ENCODE data around the gene MYCBP.
"Not testable (repeated sequence)": the region's sequence is repeated elsewhere in the genome, so short reads cannot be mapped to it uniquely, and the experiment has no call there.

Gene MYCBP

DNA sequence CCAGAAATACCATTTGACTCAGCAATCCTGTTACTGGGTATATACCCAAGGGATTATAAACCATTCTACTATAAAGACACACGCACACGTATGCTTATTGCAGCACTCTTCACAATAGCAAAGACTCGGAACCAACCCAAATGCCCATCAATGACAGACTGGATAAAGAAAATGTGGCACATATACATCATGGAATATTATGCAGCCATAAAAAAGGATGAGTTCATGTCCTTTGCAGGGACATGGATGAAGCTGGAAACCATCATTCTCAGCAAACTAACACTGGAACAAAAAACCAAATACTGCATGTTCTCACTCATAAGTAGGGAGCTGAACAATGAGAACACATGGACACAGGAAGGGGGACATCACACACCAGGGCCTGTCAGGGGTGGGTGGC lies 28.1 kb downstream of the MYCBP start:
- H3K27ac ChIP-seq (ENCODE audit: low read depth in 2 of 2, low read length in 2 of 2); H3K9me3 ChIP-seq (ENCODE audit: control insufficient read depth in 2 of 2, low read length in 2 of 2); H3K27me3 ChIP-seq (ENCODE audit: control insufficient read depth in 2 of 2, insufficient read depth in 2 of 2, low read length in 2 of 2); H3K9ac ChIP-seq (ENCODE audit: low read depth in 1 of 2, low read length in 2 of 2); H3K4me3 ChIP-seq (ENCODE audit: low read length in 2 of 2); H3K4me1 ChIP-seq (ENCODE audit: control insufficient read depth in 2 of 2, insufficient read depth in 2 of 2, low read length in 2 of 2): not testable (repeated sequence)
- H3K36me3 ChIP-seq (ENCODE audit: control insufficient read depth in 2 of 2, insufficient read depth in 2 of 2, low read length in 2 of 2) = peaks cover 31 to 32% of the 10 kb centered on the region in 2 donors

DNA sequence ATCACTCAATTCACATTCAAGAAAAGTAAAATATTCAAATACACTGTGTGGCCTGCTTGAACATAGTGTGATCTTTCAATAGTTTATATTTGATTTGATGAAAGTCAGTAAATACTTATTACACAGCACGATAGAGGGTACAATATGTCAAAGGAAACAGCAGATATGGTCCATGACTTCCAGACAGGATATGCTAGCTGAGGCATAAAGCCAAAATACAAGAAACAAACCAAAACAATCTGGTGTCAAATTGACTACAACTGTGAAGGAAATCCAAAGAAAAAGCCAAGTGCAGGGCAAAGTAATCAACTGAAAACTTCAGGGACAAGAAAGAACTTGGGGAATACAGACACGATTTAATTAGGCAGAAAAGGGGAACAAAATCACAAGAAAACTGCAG lies 32.9 kb downstream of the MYCBP start:
- no peaks in the 10 kb centered on the region for H3K4me1 ChIP-seq (ENCODE audit: control insufficient read depth in 2 of 2, insufficient read depth in 2 of 2, low read length in 2 of 2)
- H3K9me3 ChIP-seq (ENCODE audit: control insufficient read depth in 2 of 2, low read length in 2 of 2) = no peaks in the 10 kb centered on the region
- H3K9ac ChIP-seq (ENCODE audit: low read depth in 1 of 2, low read length in 2 of 2) = no peak overlapping the region
- no peak overlapping the region for H3K27ac ChIP-seq (ENCODE audit: low read depth in 2 of 2, low read length in 2 of 2)
- H3K4me3 ChIP-seq (ENCODE audit: low read length in 2 of 2) = no peak overlapping the region
- H3K27me3 ChIP-seq (ENCODE audit: control insufficient read depth in 2 of 2, insufficient read depth in 2 of 2, low read length in 2 of 2) = no peaks in the 10 kb centered on the region
- peaks cover 30 to 36% of the 10 kb centered on the region in 2 donors for H3K36me3 ChIP-seq (ENCODE audit: control insufficient read depth in 2 of 2, insufficient read depth in 2 of 2, low read length in 2 of 2)

DNA sequence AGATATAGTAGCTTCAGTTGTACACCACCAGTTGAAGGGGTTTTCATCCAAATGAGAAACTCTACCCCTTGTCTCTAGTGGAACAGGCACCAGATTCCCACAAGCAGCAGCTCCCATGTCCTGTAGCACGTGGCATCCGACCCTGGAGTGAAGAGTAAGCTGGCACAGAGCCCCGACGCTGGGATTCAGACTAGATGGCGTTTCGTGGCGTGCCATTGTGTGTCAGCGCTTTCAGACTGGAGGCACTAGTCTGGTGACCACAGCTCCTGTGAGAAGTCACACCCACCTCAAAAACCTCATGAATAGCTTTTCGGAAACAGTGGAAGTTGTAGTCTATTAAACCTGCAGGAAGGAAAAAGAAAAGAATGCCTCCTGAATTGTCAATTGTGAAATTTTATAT lies 33.8 kb downstream of the MYCBP start:
- Histone ChIP-seq H3K9ac (ENCODE audit: low read depth in 1 of 2, low read length in 2 of 2) (no peak overlapping the region), H3K4me3 (ENCODE audit: low read length in 2 of 2) (no peak overlapping the region), H3K27ac (ENCODE audit: low read depth in 2 of 2, low read length in 2 of 2) (no peak overlapping the region), H3K9me3 (ENCODE audit: control insufficient read depth in 2 of 2, low read length in 2 of 2) (no peaks in the 10 kb centered on the region), H3K4me1 (ENCODE audit: control insufficient read depth in 2 of 2, insufficient read depth in 2 of 2, low read length in 2 of 2) (no peaks in the 10 kb centered on the region), H3K36me3 (ENCODE audit: control insufficient read depth in 2 of 2, insufficient read depth in 2 of 2, low read length in 2 of 2) (peaks cover 30% of the 10 kb centered on the region in 2 donors), H3K27me3 (ENCODE audit: control insufficient read depth in 2 of 2, insufficient read depth in 2 of 2, low read length in 2 of 2) (no peaks in the 10 kb centered on the region)

DNA sequence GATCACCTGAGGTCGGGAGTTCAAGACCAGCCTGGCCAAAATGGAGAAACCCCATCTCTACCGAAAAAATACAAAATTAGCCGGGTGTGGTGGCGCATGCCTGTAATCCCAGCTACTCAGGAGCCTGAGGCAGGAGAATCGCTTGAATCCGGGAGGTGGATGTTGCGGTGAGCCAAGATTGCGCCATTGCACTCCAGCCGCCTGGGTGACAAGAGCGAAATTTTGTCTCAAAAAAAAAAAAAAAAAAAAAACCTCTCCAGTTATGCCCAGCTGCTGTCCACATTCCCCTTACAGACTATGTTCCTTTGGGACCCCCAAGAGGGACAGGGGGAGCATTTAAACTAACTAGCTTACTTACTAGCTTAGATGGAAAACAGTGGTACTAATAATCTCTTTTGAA lies 36.8 kb downstream of the MYCBP start:
- H3K4me1 ChIP-seq (ENCODE audit: control insufficient read depth in 2 of 2, insufficient read depth in 2 of 2, low read length in 2 of 2); H3K27me3 ChIP-seq (ENCODE audit: control insufficient read depth in 2 of 2, insufficient read depth in 2 of 2, low read length in 2 of 2); H3K9me3 ChIP-seq (ENCODE audit: control insufficient read depth in 2 of 2, low read length in 2 of 2); H3K27ac ChIP-seq (ENCODE audit: low read depth in 2 of 2, low read length in 2 of 2); H3K4me3 ChIP-seq (ENCODE audit: low read length in 2 of 2); H3K9ac ChIP-seq (ENCODE audit: low read depth in 1 of 2, low read length in 2 of 2): not testable (repeated sequence)
- H3K36me3 ChIP-seq (ENCODE audit: control insufficient read depth in 2 of 2, insufficient read depth in 2 of 2, low read length in 2 of 2) = peaks cover 20 to 25% of the 10 kb centered on the region in 2 donors

DNA sequence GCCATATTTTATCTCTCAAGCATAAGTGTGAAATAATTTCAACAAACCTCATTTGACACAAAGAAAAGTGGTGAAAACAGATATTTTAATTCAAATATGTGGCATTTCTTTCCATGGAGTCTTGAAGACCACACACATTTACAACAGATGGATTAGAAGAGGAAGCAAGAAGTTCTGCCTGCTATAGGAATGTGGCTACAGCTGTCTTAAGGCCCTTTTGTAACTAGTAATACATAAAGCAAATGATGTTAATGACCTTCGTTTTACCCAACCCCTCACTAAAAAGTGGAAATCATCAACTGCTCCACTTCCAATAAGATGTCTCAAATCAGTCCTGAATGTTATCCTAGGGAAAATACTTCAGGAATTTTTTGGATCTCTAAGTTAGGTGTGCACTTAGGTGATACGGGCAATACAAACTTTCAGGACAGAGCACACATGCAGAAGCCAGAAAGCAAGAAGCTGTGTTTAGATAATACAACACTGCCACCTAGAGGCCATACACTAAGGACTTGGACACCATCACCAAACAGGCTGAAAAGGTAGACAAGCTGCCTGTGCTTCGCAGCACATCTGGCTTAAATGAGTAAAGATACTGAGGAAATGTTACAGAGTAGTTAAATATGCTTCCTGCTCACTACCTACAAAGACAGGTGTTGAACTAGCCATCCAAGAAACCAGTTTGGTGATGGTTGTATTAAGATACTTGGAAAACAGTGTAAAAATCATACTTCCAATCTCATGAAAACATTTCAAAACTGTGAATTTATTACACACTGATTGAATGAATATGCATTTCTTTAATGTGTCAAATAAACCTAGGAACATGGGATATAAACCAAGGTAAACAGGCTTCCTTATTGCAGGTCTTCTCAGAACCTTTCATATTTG lies 38.0 kb downstream of the MYCBP start:
- peaks cover 13 to 17% of the 10 kb centered on the region in 2 donors for H3K36me3 ChIP-seq (ENCODE audit: control insufficient read depth in 2 of 2, insufficient read depth in 2 of 2, low read length in 2 of 2)
- no peaks in the 10 kb centered on the region for H3K4me1 ChIP-seq (ENCODE audit: control insufficient read depth in 2 of 2, insufficient read depth in 2 of 2, low read length in 2 of 2)
- H3K27ac ChIP-seq (ENCODE audit: low read depth in 2 of 2, low read length in 2 of 2) = no peak overlapping the region
- peaks cover 2 to 5% of the 10 kb centered on the region in 2 donors for H3K27me3 ChIP-seq (ENCODE audit: control insufficient read depth in 2 of 2, insufficient read depth in 2 of 2, low read length in 2 of 2)
- no peaks in the 10 kb centered on the region for H3K9me3 ChIP-seq (ENCODE audit: control insufficient read depth in 2 of 2, low read length in 2 of 2)
- H3K4me3 ChIP-seq (ENCODE audit: low read length in 2 of 2) = no peak overlapping the region
- H3K9ac ChIP-seq (ENCODE audit: low read depth in 1 of 2, low read length in 2 of 2) = no peak overlapping the region

DNA sequence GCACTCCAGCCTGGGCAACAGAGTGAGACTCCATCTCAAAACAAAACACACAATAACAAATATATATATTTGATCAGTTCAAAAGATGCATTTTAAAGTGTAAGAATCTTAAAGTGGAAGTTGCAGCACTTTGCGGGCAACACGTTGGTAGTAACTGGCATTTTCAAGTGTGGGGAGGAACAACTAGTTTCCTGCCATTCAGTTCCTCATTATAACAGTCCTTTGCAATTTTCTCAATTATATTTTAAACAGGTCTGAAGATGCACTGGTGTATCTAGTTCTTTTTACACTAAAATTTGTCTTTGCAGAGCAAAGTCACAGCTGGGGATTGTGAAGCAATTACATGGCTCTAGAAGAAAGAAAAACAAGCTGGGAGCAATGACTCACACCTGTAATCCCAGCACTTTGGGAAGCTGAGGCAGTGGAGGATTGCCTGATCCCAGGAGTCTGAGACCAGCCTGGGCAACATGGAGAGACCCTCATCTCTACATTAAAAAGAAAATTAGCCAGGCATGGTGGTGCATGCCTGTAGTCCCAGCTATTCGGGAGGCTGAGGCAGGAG lies 38.8 kb downstream of the MYCBP start:
- no peaks in the 10 kb centered on the region for H3K4me1 ChIP-seq (ENCODE audit: control insufficient read depth in 2 of 2, insufficient read depth in 2 of 2, low read length in 2 of 2)
- H3K27ac ChIP-seq (ENCODE audit: low read depth in 2 of 2, low read length in 2 of 2) = no peak overlapping the region
- H3K27me3 ChIP-seq (ENCODE audit: control insufficient read depth in 2 of 2, insufficient read depth in 2 of 2, low read length in 2 of 2) = peaks cover 2 to 6% of the 10 kb centered on the region in 2 donors
- no peak overlapping the region for H3K9ac ChIP-seq (ENCODE audit: low read depth in 1 of 2, low read length in 2 of 2)
- H3K36me3 ChIP-seq (ENCODE audit: control insufficient read depth in 2 of 2, insufficient read depth in 2 of 2, low read length in 2 of 2) = peaks cover 11 to 12% of the 10 kb centered on the region in 2 donors
- H3K9me3 ChIP-seq (ENCODE audit: control insufficient read depth in 2 of 2, low read length in 2 of 2) = no peaks in the 10 kb centered on the region
- no peak overlapping the region for H3K4me3 ChIP-seq (ENCODE audit: low read length in 2 of 2)

DNA sequence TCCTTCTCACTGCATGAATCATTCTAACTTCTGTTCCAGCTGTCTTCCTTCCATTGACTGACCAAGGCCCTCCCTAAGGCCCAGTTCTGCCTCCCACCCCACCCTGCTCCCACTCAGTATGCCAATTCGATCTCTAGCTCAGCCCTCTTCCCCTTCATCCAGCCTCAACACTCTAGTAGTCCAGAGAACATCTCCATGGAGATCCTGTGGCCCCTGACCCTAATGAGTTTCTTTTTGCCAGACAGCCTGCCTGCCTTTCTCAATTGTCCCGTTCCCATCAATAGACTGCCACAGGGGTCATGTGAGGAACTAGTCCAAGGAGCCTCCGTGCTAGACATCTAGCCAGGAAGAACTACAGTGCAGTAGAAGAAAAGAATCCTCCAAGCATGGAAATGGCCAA lies 40.0 kb downstream of the MYCBP start:
- H3K4me3 ChIP-seq (ENCODE audit: low read length in 2 of 2) = no peak overlapping the region
- no peaks in the 10 kb centered on the region for H3K4me1 ChIP-seq (ENCODE audit: control insufficient read depth in 2 of 2, insufficient read depth in 2 of 2, low read length in 2 of 2)
- no peak overlapping the region for H3K27ac ChIP-seq (ENCODE audit: low read depth in 2 of 2, low read length in 2 of 2)
- no peak overlapping the region for H3K9ac ChIP-seq (ENCODE audit: low read depth in 1 of 2, low read length in 2 of 2)
- H3K9me3 ChIP-seq (ENCODE audit: control insufficient read depth in 2 of 2, low read length in 2 of 2) = no peaks in the 10 kb centered on the region
- H3K36me3 ChIP-seq (ENCODE audit: control insufficient read depth in 2 of 2, insufficient read depth in 2 of 2, low read length in 2 of 2) = no peaks in the 10 kb centered on the region
- peaks cover 2 to 8% of the 10 kb centered on the region in 2 donors for H3K27me3 ChIP-seq (ENCODE audit: control insufficient read depth in 2 of 2, insufficient read depth in 2 of 2, low read length in 2 of 2)

DNA sequence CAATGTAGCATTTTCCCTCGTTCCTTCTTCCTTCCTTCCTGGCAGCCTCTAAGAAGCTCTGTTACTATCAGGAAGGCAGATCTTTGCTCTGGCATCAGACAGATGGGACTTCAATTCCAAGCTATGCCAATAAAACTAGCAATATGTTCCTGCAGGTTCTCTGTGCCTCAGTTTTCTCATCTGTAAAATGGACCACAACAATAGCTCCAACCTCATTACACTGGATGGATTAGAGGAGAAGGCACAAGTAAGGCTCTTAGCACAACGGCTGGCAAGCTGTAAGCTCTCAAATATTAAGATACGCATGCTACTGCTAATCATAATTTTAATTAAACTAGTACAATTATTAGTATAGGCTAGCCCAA lies 40.8 kb downstream of the MYCBP start:
- Histone ChIP-seq H3K36me3 (ENCODE audit: control insufficient read depth in 2 of 2, insufficient read depth in 2 of 2, low read length in 2 of 2) (no peaks in the 10 kb centered on the region), H3K4me1 (ENCODE audit: control insufficient read depth in 2 of 2, insufficient read depth in 2 of 2, low read length in 2 of 2) (no peaks in the 10 kb centered on the region), H3K9me3 (ENCODE audit: control insufficient read depth in 2 of 2, low read length in 2 of 2) (no peaks in the 10 kb centered on the region), H3K27ac (ENCODE audit: low read depth in 2 of 2, low read length in 2 of 2) (no peak overlapping the region), H3K4me3 (ENCODE audit: low read length in 2 of 2) (no peak overlapping the region), H3K9ac (ENCODE audit: low read depth in 1 of 2, low read length in 2 of 2) (no peak overlapping the region), H3K27me3 (ENCODE audit: control insufficient read depth in 2 of 2, insufficient read depth in 2 of 2, low read length in 2 of 2) (peaks cover 2 to 12% of the 10 kb centered on the region in 2 donors)

DNA sequence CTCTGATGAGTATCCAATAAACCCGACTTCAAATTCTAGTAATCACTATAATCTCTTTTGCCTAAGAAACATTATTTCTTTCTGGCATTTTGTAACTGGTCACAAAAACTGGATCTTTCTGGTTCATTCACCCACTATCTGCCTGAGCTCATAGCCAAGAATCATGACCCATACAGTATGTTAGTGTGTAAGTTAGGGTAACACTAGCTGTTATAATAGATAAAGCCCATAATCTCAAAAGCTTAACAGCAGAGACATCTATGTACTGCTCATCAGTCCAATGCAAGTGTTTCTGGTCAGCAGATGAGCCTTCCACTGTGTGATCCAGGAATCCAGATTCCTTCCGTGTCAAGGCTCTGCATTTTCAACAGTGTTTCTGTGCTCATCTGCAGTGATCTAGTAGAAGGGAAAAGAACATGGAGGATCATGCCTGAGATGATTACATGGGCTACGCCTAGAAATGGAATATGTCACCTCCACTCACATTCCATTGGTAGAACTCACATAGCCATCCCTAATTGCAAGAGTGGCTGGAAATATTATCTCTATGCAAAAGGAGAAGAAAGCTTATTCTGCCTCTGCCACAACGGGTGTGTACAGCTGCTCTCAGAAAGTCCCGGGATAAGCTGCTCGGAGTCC lies 41.3 kb downstream of the MYCBP start:
- Histone ChIP-seq H3K27ac (ENCODE audit: low read depth in 2 of 2, low read length in 2 of 2) (no peak overlapping the region), H3K4me1 (ENCODE audit: control insufficient read depth in 2 of 2, insufficient read depth in 2 of 2, low read length in 2 of 2) (no peaks in the 10 kb centered on the region), H3K9me3 (ENCODE audit: control insufficient read depth in 2 of 2, low read length in 2 of 2) (no peaks in the 10 kb centered on the region), H3K27me3 (ENCODE audit: control insufficient read depth in 2 of 2, insufficient read depth in 2 of 2, low read length in 2 of 2) (peaks cover 2 to 12% of the 10 kb centered on the region in 2 donors), H3K9ac (ENCODE audit: low read depth in 1 of 2, low read length in 2 of 2) (no peak overlapping the region), H3K4me3 (ENCODE audit: low read length in 2 of 2) (no peak overlapping the region), H3K36me3 (ENCODE audit: control insufficient read depth in 2 of 2, insufficient read depth in 2 of 2, low read length in 2 of 2) (no peaks in the 10 kb centered on the region)

DNA sequence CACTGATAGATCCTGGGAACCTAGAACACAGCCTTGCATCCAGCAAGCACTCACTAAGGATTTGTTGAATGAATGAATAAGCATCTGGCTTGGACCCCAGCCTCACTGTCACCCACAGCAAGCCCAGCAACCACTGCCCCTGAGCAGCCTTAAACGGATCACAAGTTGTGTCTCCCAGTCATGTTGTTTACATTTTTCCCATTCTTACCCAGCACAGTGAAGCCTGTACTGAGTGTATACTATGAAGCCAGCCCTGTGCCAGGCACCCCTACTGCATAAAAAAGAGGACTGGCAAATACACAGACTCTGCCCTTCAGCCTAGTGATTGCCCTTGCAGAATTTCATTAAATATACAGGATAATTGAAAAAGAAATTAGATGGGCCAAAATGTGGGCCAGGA lies 43.8 kb downstream of the MYCBP start:
- no peak overlapping the region for H3K9ac ChIP-seq (ENCODE audit: low read depth in 1 of 2, low read length in 2 of 2)
- peaks cover 5 to 12% of the 10 kb centered on the region in 2 donors for H3K27me3 ChIP-seq (ENCODE audit: control insufficient read depth in 2 of 2, insufficient read depth in 2 of 2, low read length in 2 of 2)
- H3K27ac ChIP-seq (ENCODE audit: low read depth in 2 of 2, low read length in 2 of 2) = no peak overlapping the region
- H3K4me3 ChIP-seq (ENCODE audit: low read length in 2 of 2) = no peak overlapping the region
- no peaks in the 10 kb centered on the region for H3K9me3 ChIP-seq (ENCODE audit: control insufficient read depth in 2 of 2, low read length in 2 of 2)
- H3K36me3 ChIP-seq (ENCODE audit: control insufficient read depth in 2 of 2, insufficient read depth in 2 of 2, low read length in 2 of 2) = no peaks in the 10 kb centered on the region
- no peaks in the 10 kb centered on the region for H3K4me1 ChIP-seq (ENCODE audit: control insufficient read depth in 2 of 2, insufficient read depth in 2 of 2, low read length in 2 of 2)
